Measurements from ENCODE around the gene MYO19. TPM values are rescaled to one million over a fixed set of nuclear protein-coding genes. Genes with fewer than 3 reads are reported as not detected.
"Not testable (repeated sequence)": the region's sequence is repeated elsewhere in the genome, so short reads cannot be mapped to it uniquely, and the experiment has no call there.

Gene MYO19
- polyA plus RNA-seq, 1 experiment, result 23.1 TPM

DNA sequence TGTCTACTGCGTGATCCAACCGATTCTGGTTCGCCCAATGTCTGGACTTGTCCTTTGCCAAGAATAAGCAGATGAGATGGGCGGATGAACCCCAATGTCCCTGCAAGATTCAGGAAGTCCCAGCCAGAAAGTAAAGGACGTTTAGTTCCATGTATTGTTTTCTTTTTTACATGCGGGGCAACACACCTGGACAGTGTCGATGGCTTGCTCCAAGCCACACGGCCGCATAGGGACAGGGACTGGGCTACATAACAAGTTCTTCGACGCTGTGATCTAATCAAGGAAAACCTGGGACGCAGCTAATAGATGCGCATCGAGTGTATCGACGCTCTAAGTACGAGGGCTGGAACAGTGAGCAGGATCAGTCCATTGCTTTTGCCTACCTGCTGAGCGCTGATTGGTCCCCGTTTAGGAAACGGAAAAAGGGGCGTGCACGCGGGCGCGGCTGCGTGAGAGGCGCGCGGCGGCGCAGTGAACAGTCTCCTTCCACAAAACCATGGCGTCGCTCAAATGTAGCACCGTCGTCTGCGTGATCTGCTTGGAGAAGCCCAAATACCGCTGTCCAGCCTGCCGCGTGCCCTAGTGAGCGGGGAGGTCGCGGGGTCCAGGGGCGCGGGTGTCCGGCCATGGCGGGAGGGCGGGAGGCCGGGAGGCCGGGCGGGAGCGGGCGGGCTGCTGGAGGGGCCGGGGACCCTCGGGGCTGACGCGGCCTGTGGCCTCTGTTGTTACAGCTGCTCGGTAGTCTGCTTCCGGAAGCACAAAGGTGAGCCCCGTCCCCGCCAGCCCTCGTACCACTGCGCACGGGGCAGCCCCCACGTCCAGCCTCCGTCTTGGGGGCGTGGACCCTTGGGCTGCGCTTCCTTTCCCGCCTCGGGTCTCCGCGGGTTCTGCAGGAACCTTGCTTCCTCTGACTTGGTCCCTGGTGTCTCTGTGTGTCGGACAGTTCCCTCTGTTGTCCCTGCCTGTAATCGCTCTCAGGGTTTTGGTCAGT lies 48.2 kb downstream of the MYO19 start, which contains the start of gene ZNHIT3:
ZNHIT3 (plus strand) TSS at position 478 of the 991 bp plus-strand sequence; CDS start at position 497, 19 bp downstream.
- POLR2A ChIA-PET, result interaction anchor here (0.6 to 1.4 kb wide), 2 partner anchors 59 to 679 kb away, joined by 3 to 6 read pairs; partner anchors contain the start of gene GGNBP2
- CTCF ChIA-PET, result interaction anchor here (0.6 to 1.0 kb wide), 4 partner anchors 18 to 1163 kb away, joined by 3 to 7 read pairs (median 4); no protein-coding TSS in a partner anchor
- peaks cover 4% of the 10 kb centered on the region for H3K27me3 ChIP-seq (ENCODE audit: control insufficient read depth, insufficient read depth, low read length)
- TF ChIP-seq, protein P1, sequence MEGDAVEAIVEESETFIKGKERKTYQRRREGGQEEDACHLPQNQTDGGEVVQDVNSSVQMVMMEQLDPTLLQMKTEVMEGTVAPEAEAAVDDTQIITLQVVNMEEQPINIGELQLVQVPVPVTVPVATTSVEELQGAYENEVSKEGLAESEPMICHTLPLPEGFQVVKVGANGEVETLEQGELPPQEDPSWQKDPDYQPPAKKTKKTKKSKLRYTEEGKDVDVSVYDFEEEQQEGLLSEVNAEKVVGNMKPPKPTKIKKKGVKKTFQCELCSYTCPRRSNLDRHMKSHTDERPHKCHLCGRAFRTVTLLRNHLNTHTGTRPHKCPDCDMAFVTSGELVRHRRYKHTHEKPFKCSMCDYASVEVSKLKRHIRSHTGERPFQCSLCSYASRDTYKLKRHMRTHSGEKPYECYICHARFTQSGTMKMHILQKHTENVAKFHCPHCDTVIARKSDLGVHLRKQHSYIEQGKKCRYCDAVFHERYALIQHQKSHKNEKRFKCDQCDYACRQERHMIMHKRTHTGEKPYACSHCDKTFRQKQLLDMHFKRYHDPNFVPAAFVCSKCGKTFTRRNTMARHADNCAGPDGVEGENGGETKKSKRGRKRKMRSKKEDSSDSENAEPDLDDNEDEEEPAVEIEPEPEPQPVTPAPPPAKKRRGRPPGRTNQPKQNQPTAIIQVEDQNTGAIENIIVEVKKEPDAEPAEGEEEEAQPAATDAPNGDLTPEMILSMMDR (IDR thresholded peaks at IDR 0.05; ENCODE audit: low read depth, low read length), result no peak
- peak within 1 kb of the TSS; percentile 52 for H3K27ac ChIP-seq (ENCODE audit: low read depth, low read length)
- peak within 1 kb of the TSS; percentile 81 for H3K4me3 ChIP-seq (ENCODE audit: low read depth, low read length)
- H3K9me3 ChIP-seq (ENCODE audit: control insufficient read depth, insufficient read depth, low read length), result no peaks in the 10 kb centered on the region; the same call in 1 of the 2 replicates
- DNase-seq (ENCODE audit: low read depth, low spot score), result peak; percentile 78

DNA sequence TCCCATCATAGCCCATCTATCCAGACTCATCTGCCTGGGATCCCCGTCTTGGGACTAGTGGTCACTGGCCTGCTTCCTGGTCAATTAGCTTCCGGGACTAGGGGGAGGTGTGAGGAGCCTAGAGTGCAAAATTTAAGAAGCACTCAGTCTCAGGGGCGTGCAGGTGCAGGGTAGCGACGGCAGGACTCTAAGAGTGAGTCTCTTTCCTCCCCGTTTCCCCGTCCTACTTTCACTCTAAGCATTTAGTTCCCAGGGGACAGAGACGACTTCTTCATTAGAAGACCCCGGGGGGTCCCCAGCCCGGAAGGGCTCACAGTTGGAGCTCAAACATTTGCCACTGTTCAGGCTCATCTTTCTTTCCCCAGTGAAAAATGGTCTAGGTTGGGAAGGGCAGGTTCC lies 48.9 kb downstream of the MYO19 start:
- TF ChIP-seq, protein P1 (IDR thresholded peaks at IDR 0.05; ENCODE audit: low read depth, low read length), result no peak
- Histone ChIP-seq H3K27ac (ENCODE audit: low read depth, low read length) (no peak overlapping the region), H3K4me3 (ENCODE audit: low read depth, low read length) (peak overlapping the region; percentile 81), H3K27me3 (ENCODE audit: control insufficient read depth, insufficient read depth, low read length) (peaks cover 4% of the 10 kb centered on the region), H3K9me3 (ENCODE audit: control insufficient read depth, insufficient read depth, low read length) (no peaks in the 10 kb centered on the region; the same call in 1 of the 2 replicates)
- no peak for DNase-seq (ENCODE audit: low read depth, low spot score)
- ChIA-PET CTCF (interaction anchor here (0.6 to 1.0 kb wide), 3 partner anchors 19 to 1164 kb away, joined by 3 to 4 read pairs (median 3); no protein-coding TSS in a partner anchor), POLR2A (interaction anchor here (0.6 to 1.4 kb wide), 2 partner anchors 59 to 679 kb away, joined by 3 to 6 read pairs; partner anchors contain the start of gene GGNBP2)

DNA sequence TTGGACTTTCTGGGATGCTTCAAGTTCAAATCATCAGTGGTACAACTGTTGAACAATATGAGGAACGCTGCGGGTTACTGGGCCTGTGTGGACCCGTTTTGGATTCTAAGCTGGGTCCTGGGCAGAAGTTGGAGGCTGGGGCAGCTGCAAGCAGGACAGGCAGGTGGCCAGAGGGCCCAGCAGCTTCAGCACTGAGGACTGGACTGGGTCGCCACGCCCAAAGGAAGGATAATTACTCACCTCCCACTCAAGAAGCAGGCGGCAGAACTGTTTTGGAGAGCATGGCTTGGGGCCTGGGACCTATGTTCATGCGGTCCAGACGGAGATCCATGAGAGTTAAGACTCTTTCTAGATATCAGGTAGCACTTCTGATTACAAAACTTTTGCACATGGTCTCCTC lies 49.6 kb downstream of the MYO19 start:
- Histone ChIP-seq H3K27me3 (ENCODE audit: control insufficient read depth, insufficient read depth, low read length) (peaks cover 10% of the 10 kb centered on the region), H3K4me3 (ENCODE audit: low read depth, low read length) (no peak overlapping the region), H3K27ac (ENCODE audit: low read depth, low read length) (no peak overlapping the region), H3K9me3 (ENCODE audit: control insufficient read depth, insufficient read depth, low read length) (no peaks in the 10 kb centered on the region; the same call in 1 of the 2 replicates)
- TF ChIP-seq, protein P1 (IDR thresholded peaks at IDR 0.05; ENCODE audit: low read depth, low read length), result no peak
- ChIA-PET POLR2A (no interaction called here), CTCF (interaction anchor here (0.9 to 1.0 kb wide), 2 partner anchors 20 to 336 kb away, joined by 3 to 4 read pairs; no protein-coding TSS in a partner anchor)
- no peak for DNase-seq (ENCODE audit: low read depth, low spot score)

DNA sequence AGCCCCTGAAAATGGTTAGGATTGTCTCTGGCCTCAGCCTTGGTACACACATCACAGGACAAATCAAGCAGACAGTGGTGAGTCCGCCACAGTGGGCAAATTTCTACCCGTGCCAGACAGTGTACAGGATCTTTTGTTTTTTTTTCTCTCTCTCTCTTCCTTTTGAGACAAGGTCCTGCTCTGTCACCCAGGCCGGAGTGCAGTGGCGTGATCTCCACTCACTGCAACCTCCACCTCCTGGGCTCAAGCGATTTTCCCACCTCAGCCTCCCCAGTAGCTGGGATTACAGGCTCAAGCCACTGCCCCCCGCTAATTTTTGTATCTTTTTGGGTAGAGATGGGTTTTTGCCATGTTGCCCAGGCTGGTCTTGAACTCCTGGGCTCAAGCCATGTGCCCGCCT lies 50.6 kb downstream of the MYO19 start:
- H3K27ac ChIP-seq (ENCODE audit: low read depth, low read length); H3K9me3 ChIP-seq (ENCODE audit: control insufficient read depth, insufficient read depth, low read length); POLR2A ChIA-PET; DNase-seq (ENCODE audit: low read depth, low spot score); H3K4me3 ChIP-seq (ENCODE audit: low read depth, low read length): not testable (repeated sequence)
- peaks cover 11% of the 10 kb centered on the region for H3K27me3 ChIP-seq (ENCODE audit: control insufficient read depth, insufficient read depth, low read length)
- CTCF ChIA-PET, result interaction anchor here (0.8 to 1.6 kb wide), 7 partner anchors 8 to 515 kb away, joined by 3 to 13 read pairs (median 4); no protein-coding TSS in a partner anchor

All from AG04450 (cell line).